SU-DHL-6 (cell line): ENCODE data around the gene PRKN.

Source experiments
- H2AFZ ChIP-seq: fragments of 200-600 bp; sonication (generic); 2 replicates; pipeline ENCODE4 v1.6.1; 2014; ENCODE audit warnings: low read depth, mild to moderate bottlenecking, moderate library complexity, mixed read lengths, antibody characterized with exemption, low read length; ENCODE audit not compliant: severe bottlenecking
- H3F3A ChIP-seq: fragments of 200-600 bp; shearing (Covaris generic); 2 replicates; pipeline ENCODE4 v1.6.0; 2016; ENCODE audit warnings: antibody characterized with exemption, mild to moderate bottlenecking; ENCODE audit not compliant: insufficient read depth
- H3K27ac ChIP-seq: fragments of 200-600 bp; sonication (generic); 2 replicates; pipeline ENCODE4 v1.5.1; 2016; ENCODE audit warnings: low read depth, mild to moderate bottlenecking, low read length, moderate library complexity, mixed read lengths
- H3K27me3 ChIP-seq: fragments of 200-600 bp; sonication (generic), shearing (Covaris generic); 2 replicates; pipeline ENCODE4 v1.6.0; 2014; ENCODE audit warnings: mild to moderate bottlenecking, low read length
- H3K36me3 ChIP-seq: fragments of 200-600 bp; sonication (generic); 2 replicates; pipeline ENCODE4 v1.6.1; 2014; ENCODE audit warnings: mild to moderate bottlenecking, low read length, mixed read lengths
- H3K4me2 ChIP-seq: fragments of 300-600, 200-600 bp; shearing (Covaris generic), sonication (generic); 2 replicates; pipeline ENCODE4 v1.6.0; 2014; ENCODE audit warnings: low read length, low read depth, mild to moderate bottlenecking; ENCODE audit not compliant: poor library complexity, severe bottlenecking
- H3K4me3 ChIP-seq: fragments of 200-600 bp; sonication (generic); 2 replicates; pipeline ENCODE4 v1.5.1; 2014; ENCODE audit warnings: antibody characterized with exemption, low read length, mild to moderate bottlenecking, mixed read lengths; ENCODE audit not compliant: insufficient read depth, poor library complexity, severe bottlenecking
- H3K79me2 ChIP-seq: fragments of 200-600 bp; sonication (generic); 2 replicates; pipeline ENCODE4 v1.6.1; 2014; ENCODE audit warnings: mild to moderate bottlenecking, low read length, moderate library complexity; ENCODE audit not compliant: insufficient read depth
- H3K9ac ChIP-seq: fragments of 200-600 bp; sonication (generic); 2 replicates; pipeline ENCODE4 v1.7.0; 2014; ENCODE audit warnings: mild to moderate bottlenecking, low read length
- H3K9me2 ChIP-seq: fragments of 200-600 bp; sonication (generic); replicated peaks from 2 replicates; pipeline ENCODE4 v1.6.1; 2014; ENCODE audit warnings: low read length; ENCODE audit not compliant: insufficient read depth
- H3K9me3 ChIP-seq: fragments of 200-600 bp; sonication (generic); 2 replicates; pipeline ENCODE4 v1.6.1; 2014; ENCODE audit warnings: low read length, mixed read lengths; ENCODE audit not compliant: insufficient read depth
- H4K20me1 ChIP-seq: fragments of 200-600 bp; sonication (generic); 2 replicates; pipeline ENCODE4 v1.6.1; 2014; ENCODE audit warnings: low read depth, mild to moderate bottlenecking, antibody characterized with exemption, low read length, moderate library complexity, mixed read lengths
- CTCF ChIP-seq: fragments of 200-600 bp; sonication (generic); IDR thresholded peaks from one replicate; pipeline ENCODE4 v1.5.1; 2017; ENCODE audit warnings: antibody characterized with exemption, mild to moderate bottlenecking, low read length, moderate library complexity; ENCODE audit not compliant: insufficient read depth, poor library complexity, severe bottlenecking
- EZH2phosphoT487 ChIP-seq: fragments of 200-600 bp; sonication (generic), shearing (Covaris generic); conservative IDR thresholded peaks from 2 replicates; pipeline ENCODE4 v1.6.1; 2018; ENCODE audit warnings: mild to moderate bottlenecking, antibody characterized with exemption, low read length, moderate library complexity, mixed read lengths

Gene PRKN

GRCh38 chr6:162736961-162737360 is 9.4 kb upstream of the PRKN start:
- TF ChIP-seq CTCF (no peak), EZH2phosphoT487 (no peak)
- Histone ChIP-seq H2AFZ (no peak overlapping the region), H4K20me1 (no peaks in the 10 kb centered on the region), H3K27me3 (no peaks in the 10 kb centered on the region), H3K79me2 (no peaks in the 10 kb centered on the region), H3K9ac (no peak overlapping the region), H3K4me2 (no peak overlapping the region), H3K27ac (no peak overlapping the region), H3K4me3 (no peak overlapping the region), H3K36me3 (no peaks in the 10 kb centered on the region), H3F3A (no peaks in the 10 kb centered on the region), H3K9me3 (no peaks in the 10 kb centered on the region), H3K9me2 (no peaks in the 10 kb centered on the region)

GRCh38 chr6:162733489-162733888 is 5.9 kb upstream of the PRKN start:
- Histone ChIP-seq H3K4me3 (no peak overlapping the region), H4K20me1 (no peaks in the 10 kb centered on the region), H3K27ac (no peak overlapping the region), H3K9me2 (no peaks in the 10 kb centered on the region), H3K9ac (no peak overlapping the region), H3F3A (no peaks in the 10 kb centered on the region), H3K4me2 (no peak overlapping the region), H3K36me3 (no peaks in the 10 kb centered on the region), H2AFZ (no peak overlapping the region), H3K27me3 (no peaks in the 10 kb centered on the region), H3K9me3 (no peaks in the 10 kb centered on the region), H3K79me2 (no peaks in the 10 kb centered on the region)
- TF ChIP-seq CTCF (no peak), EZH2phosphoT487 (no peak)

GRCh38 chr6:162730502-162730901 is 2.9 kb upstream of the PRKN start:
- H3K9me2 ChIP-seq, result no peaks in the 10 kb centered on the region
- TF ChIP-seq CTCF (no peak), EZH2phosphoT487 (no peak)
- H3K27me3 ChIP-seq, result no peaks in the 10 kb centered on the region
- H3K27ac ChIP-seq, result no peak overlapping the region
- no peak overlapping the region for H3K4me3 ChIP-seq
- no peaks in the 10 kb centered on the region for H4K20me1 ChIP-seq
- no peaks in the 10 kb centered on the region for H3K79me2 ChIP-seq
- H2AFZ ChIP-seq, result no peak overlapping the region
- H3K4me2 ChIP-seq, result no peak overlapping the region
- H3K9ac ChIP-seq, result no peak overlapping the region
- no peaks in the 10 kb centered on the region for H3F3A ChIP-seq
- no peaks in the 10 kb centered on the region for H3K36me3 ChIP-seq
- no peaks in the 10 kb centered on the region for H3K9me3 ChIP-seq

- Histone ChIP-seq H3K9me2 (no peaks in the 10 kb centered on the region), H3K27me3 (no peaks in the 10 kb centered on the region), H3K36me3 (no peaks in the 10 kb centered on the region), H3F3A (no peaks in the 10 kb centered on the region), H3K27ac (no peak overlapping the region), H3K79me2 (no peaks in the 10 kb centered on the region), H3K9ac (no peak overlapping the region), H4K20me1 (no peaks in the 10 kb centered on the region), H3K4me2 (no peak overlapping the region), H3K9me3 (no peaks in the 10 kb centered on the region), H3K4me3 (no peak overlapping the region), H2AFZ (no peak overlapping the region)
- TF ChIP-seq CTCF (no peak), EZH2phosphoT487 (no peak)
These were observed 1.1 kb upstream of the PRKN start for GRCh38 chr6:162728706-162729105.
